OCI-LY3 (cell line): ENCODE results near the gene MVK.

Source experiments
- CTCF ChIP-seq: fragments of 200-600, 300-600 bp; sonication (generic); IDR thresholded peaks from 2 replicates; pipeline ENCODE4 v1.5.1; 2014; ENCODE audit warnings: antibody characterized with exemption, low read length, low read depth
- EZH2phosphoT487 ChIP-seq: fragments of 200-600 bp; shearing (Covaris generic); IDR thresholded peaks from 2 replicates; pipeline ENCODE4 v1.6.1; 2018; ENCODE audit warnings: antibody characterized with exemption, mixed run types, low read depth

- TF ChIP-seq CTCF: peak; percentile 59
- no peak for TF ChIP-seq EZH2phosphoT487
These were observed 39.4 kb downstream of the MVK start for GRCh38 chr12:109612975-109613502.
